ENCODE results near the gene SLC29A4.

DNA sequence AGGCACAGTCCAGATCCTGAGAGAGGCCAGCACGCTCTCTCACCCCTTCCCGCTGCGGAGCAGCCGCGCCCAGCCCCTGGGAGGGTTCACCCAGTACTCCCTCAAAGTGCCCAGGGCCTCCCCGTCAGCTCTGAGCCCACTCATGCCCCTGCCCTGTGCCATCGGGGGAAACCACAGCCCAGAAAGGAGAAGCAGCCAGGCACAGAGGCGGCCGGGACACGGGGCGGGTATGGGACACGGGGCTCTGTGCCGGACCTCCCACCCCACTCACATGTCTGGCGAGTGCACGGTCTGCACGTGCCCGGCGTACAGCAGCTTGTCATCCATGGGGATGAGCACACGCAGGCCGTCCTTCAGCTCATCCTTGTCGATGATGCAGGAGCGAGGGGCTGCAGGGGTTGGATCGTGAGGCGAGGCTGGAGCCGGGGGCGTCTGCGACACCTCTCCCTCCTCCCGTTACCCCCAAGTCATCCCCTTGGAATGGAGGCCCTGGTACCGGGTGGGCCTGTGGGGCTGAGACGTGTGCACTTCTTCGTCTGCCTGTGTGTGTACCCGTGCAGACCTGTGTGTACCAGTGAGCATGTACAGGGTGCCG is 38.2 kb downstream of the SLC29A4 start:
- TF ChIP-seq, protein P1, sequence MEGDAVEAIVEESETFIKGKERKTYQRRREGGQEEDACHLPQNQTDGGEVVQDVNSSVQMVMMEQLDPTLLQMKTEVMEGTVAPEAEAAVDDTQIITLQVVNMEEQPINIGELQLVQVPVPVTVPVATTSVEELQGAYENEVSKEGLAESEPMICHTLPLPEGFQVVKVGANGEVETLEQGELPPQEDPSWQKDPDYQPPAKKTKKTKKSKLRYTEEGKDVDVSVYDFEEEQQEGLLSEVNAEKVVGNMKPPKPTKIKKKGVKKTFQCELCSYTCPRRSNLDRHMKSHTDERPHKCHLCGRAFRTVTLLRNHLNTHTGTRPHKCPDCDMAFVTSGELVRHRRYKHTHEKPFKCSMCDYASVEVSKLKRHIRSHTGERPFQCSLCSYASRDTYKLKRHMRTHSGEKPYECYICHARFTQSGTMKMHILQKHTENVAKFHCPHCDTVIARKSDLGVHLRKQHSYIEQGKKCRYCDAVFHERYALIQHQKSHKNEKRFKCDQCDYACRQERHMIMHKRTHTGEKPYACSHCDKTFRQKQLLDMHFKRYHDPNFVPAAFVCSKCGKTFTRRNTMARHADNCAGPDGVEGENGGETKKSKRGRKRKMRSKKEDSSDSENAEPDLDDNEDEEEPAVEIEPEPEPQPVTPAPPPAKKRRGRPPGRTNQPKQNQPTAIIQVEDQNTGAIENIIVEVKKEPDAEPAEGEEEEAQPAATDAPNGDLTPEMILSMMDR (IDR thresholded peaks at IDR 0.05; ENCODE audit: insufficient read depth, low read length, poor library complexity, severe bottlenecking) = no peak
- TF ChIP-seq EZH2phosphoT487 (conservative IDR thresholded peaks at IDR 0.05; ENCODE audit: low read length) = no peak

All from SU-DHL-6 (cell line).